ENCODE data around the gene PTGES3L.

The PTGES3L gene

GRCh38 chr17:42979511-42980273 lies at the start of gene PTGES3L:
TSS of gene PTGES3L (minus strand) at chr17:42980080. CDS start at chr17:42980053, 27 bp downstream.
- peak; percentile 87 to 91 for DNase-seq

DNA sequence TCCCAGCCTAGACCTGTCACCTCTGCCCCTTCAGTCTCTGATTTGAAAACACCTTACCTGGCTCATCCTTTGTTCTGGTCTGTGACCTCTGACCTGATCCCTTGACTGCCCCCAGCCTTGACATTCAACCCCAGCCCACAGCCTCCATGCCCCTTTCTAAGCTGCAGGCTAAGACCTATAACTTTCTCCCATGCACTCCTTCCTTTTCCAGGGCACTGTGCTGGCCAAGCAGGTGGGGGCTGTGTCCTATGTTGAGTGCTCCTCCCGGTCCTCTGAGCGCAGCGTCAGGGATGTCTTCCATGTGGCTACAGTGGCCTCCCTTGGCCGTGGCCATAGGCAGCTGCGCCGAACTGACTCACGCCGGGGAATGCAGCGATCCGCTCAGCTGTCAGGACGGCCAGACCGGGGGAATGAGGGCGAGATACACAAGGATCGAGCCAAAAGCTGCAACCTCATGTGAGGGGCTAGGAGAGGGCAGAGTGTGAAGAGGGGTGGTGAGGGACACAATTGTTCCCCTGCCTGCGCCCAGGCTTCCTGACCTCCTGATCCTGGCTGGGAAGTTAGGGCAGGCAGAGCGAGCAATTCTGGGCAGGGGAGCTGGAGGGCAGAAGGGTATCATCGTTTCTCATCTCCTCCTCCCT lies 48.5 kb upstream of the PTGES3L start:
- no peak for DNase-seq

- DNase-seq: no peak
Measured at GRCh38 chr17:43027091-43028032, 47.5 kb upstream of the PTGES3L start.

DNA sequence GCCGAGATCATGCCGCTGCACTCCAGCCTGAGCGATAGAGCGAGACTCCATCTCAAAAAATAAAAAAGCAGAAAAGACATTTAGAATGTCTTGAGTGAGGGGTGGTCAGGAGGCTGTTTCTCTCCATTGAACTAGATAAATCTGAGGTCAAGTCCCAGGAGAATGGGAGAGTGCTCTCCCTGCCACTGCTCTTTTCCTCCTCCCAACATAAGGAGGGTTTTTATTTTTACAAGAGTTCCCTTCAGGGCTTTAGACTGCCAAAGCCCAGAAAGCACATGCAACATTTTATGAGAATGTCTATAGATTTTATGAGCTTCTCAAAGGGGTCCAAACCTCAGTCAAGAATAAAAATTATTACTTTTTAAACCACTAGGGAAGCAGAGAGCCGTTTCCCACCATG lies 46.7 kb upstream of the PTGES3L start:
- no peak for DNase-seq

DNA sequence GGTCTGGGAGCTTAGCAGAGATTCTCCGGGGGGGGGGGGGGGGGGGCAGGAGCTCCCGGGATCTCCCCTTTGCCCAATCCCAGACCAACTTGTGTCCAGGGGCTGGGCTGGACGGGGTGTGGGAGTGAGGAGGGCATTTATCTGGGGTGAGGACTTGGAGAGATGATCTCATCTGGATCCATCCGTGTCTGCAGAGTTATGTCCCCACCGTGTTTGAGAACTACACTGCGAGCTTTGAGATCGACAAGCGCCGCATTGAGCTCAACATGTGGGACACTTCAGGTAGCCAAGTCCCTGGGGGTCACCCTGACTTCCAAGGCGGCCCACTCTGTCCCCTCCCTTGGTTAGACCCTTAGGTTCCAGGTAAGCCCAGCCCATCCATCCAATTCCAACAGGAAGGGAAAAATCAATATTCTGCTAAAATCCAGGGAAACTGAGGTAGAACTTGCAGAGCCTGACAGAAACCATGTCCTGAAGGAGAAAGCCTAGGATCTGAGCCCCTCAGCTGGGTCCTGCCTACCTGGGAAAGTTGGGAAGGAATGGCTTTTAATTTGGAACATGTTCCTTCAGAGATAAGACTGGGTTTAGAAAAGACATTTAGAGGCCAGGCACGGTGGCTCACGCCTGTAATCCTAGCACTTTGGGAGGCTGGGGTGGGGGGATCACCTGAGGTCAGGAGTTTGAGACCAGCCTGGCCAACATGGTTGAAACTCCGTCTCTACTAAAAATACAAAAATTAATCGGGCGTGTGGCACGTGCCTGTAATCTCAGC lies 46.1 kb upstream of the PTGES3L start:
- DNase-seq: no peak

- no peak for DNase-seq
Measured at GRCh38 chr17:43025290-43025657, 45.4 kb upstream of the PTGES3L start.

GRCh38 chr17:43024407-43025289 lies 44.8 kb upstream of the PTGES3L start, which contains the start of gene RND2:
TSS of gene RND2 (plus strand) at chr17:43025231. CDS start at chr17:43025348, 117 bp downstream.
- DNase-seq: peak; percentile 92 to 93

DNA sequence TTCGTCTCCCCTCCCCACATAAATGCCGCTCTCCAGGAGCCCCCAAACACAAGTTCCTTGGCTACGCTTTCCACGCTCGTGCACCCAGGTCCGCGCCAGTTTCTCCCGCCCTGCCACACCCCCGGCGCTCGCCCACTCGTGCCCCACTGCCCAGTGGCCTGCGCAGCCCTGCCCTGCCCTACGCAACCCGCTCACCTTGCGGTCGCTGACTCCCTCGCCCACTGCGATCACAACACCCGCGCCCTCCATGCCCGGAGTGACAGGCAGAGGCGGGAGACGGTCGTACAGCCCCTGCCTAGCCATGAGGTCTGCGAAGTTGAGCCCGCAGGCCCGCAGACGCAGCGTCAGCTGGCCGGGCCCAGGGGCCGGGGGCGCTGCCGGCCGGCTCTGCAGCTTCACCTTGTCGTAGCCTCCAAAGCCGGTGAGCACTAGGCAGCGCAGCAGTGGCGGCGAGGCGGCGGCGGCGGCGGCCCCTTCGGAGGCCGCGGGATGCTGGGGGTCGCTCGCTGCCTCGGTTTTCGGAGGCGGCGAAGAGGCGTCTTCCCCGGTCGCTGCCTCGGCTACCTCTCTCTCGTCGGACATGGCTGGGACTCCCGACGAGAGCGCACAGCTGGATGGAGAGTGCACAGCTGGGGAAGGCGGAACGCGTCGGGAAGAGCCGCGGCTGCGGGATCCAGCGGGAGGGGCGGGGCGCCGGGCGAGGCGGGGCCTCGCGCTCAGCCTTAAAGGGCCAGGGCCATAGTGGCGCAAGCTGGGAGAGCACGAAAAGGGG lies 42.0 kb upstream of the PTGES3L start, which contains the start of gene VAT1:
Gene VAT1, minus strand, starts transcription at position 645 of the 772 bp plus-strand sequence. Its CDS starts 63 bp downstream, at position 582.
- DNase-seq: peak; percentile 62 to 67

- peak in 1 of 2 experiments; percentile 15 for DNase-seq
Measured at GRCh38 chr17:43020789-43021740, 41.2 kb upstream of the PTGES3L start.

GRCh38 chr17:43020030-43020621 lies 40.2 kb upstream of the PTGES3L start:
- no peak for DNase-seq

GRCh38 chr17:43019418-43019817 lies 39.5 kb upstream of the PTGES3L start:
- no peak for DNase-seq

GRCh38 chr17:43018932-43019331 lies 39.1 kb upstream of the PTGES3L start:
- DNase-seq: no peak

DNA sequence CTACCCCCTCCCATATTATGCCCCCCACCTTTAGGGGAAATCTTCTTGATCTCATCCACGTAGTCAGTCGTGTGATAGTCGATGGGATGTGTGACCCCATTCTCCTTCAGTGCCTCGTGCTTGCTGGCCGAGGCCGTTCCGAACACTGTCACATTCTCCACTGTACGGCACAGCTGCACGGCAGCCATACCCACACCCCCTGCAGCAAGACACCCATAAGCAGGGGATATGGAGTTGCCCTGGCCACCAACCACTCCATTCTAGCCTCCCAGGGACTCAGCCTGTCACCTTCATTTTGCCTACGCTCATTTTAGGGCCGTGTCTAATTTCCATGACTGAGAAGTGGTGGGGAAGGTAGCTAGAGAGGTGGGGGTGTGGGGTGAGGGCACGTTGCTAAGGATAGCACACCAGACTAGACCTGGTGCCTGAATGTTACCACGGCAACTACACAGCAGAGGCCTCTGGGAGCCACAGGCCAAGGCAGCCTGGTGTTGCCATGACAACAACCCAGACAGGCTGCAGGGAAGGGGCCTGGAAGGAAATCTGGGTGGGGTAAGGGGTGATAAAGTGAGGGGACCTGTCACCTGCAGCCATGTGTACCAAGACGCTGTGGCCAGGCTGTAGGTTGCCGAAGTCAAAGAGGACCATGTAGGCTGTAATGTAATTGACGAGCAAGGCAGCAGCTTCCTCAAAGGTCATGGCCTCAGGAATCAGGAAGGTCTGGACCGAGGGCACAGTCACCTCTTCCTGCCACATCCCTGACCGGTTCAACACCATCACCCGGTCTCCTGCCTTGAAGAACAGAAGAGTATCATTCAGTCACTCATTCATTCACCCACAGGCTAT lies 38.4 kb upstream of the PTGES3L start:
- no peak for DNase-seq

DNA sequence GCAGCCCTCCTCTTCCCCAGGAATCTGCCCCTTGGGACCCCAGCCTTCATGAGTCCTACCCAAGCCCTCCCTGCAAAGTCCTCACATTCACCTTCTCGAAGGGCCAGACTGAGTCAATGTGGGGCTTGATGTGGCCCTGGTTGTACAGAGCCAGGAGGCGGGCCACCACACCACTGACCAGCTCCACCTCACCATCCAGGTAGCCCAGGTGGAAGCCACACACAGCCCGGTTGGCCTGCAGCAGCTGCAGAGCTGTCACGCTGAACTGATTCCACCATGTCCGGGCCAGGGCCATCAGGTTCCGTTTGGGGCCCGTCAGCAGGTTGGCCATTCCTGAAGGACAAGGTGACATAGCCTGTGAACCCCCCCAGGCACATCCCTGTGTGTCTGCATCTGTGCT lies 36.3 kb upstream of the PTGES3L start:
- DNase-seq: no peak

- DNase-seq: no peak
Measured at GRCh38 chr17:43015579-43015978, 35.7 kb upstream of the PTGES3L start.

DNA sequence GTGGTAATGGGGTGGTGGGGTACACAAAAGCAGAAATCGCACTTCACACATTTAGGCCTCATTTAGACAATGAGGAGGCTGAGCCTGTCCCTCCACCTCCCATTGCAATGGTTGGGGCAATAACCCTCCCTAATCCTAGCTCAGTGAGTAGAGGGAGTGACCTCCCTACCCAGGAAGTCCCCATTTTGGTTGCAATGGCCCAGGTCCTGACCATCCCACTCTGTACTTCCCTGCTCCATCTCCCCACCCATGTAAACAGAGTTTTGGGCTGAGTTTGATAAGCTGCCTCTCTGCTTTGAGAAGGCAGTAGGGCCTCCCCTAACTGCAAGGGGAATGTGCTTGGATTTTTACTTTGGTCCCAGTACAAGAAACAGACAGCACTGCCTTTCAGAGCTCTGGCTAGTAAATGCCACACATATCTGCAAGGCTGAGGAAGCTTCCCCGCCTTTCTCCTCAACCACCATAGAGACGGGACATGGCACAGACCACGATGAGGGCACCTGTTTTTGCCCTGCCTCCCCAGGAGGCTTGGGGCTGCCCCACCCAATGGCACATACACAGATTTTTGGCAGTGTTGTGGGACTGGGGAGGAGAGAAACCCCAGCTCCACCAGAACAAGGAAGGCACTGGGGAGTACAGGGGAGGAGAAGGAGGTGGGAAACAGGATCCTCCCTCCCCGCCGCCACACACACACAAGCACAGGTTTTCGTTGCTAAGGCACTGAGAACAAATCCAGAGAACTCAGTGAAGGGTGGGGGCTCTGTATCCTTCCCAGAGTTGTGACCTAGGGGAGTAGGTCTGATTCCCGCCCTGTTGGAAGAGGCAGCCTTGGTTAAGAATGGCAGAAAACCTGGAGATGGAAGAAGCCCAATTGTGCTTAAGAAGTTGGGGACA lies 35.0 kb upstream of the PTGES3L start:
- DNase-seq: no peak

All from SHP77 (cell line).